DMS 273 treated with DMSO at 0.1 percent for 48 hours (cell line): ENCODE results near the gene ZC3H7A.

Source experiments
- DNase-seq: peaks from one replicate; lab custom pipeline; 2025; lab: John Stamatoyannopoulos, UW

The ZC3H7A gene

DNA sequence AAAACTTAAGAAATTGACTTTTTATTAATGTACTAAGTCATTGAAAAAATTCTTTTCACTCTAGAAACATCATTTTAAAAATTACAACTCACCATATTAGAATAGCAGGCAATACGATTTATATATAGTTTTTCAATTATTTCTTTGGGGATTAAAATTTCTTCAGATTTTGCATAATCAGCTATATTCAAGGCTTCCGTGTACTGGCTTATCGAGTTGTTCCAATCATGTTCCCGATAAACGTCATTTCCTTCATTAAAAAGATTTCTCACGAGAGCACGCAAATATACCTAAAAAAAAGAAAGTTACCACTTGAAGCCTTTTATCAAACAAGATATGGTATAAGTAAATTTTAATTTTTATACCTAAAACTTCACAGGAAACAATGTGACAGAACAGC lies 18.0 kb downstream of the ZC3H7A start:
- no peak for DNase-seq

DNA sequence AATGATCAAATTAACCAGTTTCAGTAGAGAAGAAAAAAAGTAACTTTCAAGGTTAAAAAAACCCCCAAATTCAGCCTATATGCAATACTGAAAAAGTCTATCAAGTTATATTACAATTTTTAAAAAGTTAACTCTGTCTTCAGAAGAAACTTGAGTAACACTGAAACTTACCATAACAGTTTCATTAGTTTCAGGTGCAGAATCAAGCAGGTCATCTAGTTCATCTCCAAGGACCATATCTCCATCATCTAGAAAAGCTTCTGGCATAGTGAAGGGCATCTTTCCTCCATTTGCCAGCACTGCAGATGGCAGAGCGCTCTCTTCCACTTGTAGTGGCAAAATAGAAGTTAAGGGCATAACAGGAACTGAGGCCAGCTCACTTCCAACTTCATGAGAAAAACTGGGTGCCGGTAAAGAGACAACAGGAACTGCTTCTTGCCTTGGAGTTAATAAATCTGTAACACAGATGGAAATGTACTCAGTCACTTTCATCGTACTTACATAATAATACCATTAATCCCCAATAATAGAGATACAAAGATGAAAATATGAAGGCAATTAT lies 22.9 kb downstream of the ZC3H7A start:
- no peak for DNase-seq

GRCh38 chr16:11768849-11769248 lies 28.2 kb downstream of the ZC3H7A start:
- no peak for DNase-seq

DNA sequence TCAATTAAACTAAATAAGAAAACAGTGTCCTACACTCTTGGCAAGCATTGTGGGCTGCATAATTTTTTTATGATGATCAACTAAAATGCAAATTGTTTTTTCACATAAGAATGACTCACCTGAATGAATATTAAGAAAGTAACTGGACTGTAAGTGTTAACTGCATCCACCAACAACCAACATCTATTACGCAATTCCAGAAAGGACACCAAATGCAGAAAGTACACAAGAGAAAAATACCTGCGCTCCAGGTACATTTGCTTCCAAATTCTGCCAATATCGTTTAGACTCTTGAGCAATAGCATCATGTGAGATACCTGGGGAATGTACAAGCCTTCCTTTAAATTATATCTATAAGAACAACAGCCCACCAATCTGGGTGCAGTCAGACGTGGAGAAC lies 34.6 kb downstream of the ZC3H7A start:
- no peak for DNase-seq

- DNase-seq, result no peak
These were observed 37.1 kb downstream of the ZC3H7A start for GRCh38 chr16:11759997-11760396.

- peak; percentile 72 for DNase-seq
These were observed 37.8 kb downstream of the ZC3H7A start for GRCh38 chr16:11759163-11759834.

DNA sequence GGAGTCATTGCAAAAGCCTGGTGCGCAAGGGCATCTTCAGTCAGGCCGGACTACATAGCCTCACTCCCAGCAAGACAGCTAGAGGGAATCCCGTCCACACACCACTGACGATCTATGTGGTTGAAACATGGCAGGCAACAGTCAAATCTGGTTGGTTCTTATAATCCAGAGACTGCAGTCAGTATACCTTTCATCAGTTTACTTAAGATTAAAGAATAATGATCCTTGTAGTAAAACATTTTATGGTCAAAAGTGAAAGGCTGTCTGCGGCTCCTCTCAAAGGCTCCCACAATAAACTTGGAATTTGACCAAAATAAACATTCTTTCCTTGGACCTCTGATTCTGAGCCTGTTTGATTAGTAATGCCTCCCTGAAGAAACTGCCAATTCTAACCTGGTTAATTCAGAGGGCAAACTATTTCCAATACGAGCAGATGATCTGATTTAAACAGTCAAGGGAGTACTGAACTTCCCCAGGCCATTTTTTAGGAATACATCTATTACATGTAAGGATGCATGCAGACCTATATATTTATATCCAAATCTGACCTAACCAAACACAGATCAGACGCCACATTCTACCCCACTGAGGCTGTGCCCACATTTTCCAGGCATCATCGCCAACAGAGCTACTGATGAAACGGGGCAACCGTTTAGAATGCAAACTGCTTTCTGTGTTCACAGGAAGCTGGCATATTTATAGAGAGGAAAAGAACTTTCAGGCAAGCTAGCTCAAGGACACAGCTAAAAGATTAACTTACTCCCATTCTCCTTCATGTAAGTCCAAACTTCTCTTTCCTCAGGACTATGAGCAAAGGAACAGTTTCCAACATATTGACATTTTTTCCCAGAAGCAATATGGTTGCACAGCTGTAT lies 39.1 kb downstream of the ZC3H7A start:
- no peak for DNase-seq

DNA sequence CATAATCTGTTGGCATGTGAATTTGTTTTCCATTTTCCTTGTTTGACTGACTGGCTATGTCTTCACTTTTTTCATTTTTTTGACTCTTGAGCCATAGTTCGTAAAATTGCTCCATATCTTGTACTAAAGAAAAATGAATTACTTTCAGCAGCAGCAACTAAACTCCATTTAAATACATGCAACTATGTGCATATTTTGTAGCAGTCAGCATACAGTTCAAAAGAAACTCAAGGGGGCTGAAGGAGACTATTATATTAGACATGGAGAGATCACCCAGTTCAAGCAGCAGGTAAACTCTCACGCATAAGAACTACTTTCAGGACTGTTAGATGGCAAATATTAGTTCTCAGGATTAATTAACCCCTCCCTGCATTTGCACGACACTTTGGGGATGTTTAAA lies 40.8 kb downstream of the ZC3H7A start:
- DNase-seq, result no peak

DNA sequence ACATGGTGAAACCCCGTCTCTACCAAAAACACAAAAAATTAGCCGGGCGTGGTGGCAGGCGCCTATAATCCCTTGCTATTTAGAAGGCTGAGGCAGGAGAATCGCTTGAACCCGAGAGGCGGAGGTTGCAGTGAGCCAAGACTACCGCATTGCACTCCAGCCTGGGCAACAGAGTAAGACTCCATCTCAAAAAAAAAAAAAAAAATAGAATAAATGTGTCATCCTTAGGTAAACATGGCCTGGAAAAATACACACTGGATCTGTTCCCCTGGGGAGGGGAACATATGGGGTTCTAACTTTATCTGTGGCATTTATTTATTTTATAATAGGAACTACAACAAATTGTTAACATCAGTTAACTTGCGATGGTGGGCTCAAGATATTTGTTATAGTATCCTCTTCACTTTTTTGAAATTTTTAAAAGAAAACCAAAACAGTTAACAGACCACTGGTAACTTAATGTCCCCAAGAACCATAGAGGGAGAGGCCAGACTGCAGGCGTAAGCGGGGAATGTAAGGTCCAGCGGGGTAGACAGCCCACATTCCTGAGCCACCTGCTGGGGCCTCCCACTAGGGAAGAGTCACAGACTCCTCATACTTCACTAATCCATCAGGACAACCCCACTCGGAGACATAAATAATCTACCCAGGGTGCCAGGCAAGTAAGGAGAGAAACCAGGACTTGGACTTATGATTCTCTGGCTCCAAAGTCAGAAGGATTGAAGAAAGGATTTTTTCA lies 41.9 kb downstream of the ZC3H7A start:
- DNase-seq, result no peak

- no peak for DNase-seq
These were observed 44.2 kb downstream of the ZC3H7A start for GRCh38 chr16:11752856-11753255.

GRCh38 chr16:11750056-11750455 lies 47.0 kb downstream of the ZC3H7A start:
- no peak for DNase-seq

DNA sequence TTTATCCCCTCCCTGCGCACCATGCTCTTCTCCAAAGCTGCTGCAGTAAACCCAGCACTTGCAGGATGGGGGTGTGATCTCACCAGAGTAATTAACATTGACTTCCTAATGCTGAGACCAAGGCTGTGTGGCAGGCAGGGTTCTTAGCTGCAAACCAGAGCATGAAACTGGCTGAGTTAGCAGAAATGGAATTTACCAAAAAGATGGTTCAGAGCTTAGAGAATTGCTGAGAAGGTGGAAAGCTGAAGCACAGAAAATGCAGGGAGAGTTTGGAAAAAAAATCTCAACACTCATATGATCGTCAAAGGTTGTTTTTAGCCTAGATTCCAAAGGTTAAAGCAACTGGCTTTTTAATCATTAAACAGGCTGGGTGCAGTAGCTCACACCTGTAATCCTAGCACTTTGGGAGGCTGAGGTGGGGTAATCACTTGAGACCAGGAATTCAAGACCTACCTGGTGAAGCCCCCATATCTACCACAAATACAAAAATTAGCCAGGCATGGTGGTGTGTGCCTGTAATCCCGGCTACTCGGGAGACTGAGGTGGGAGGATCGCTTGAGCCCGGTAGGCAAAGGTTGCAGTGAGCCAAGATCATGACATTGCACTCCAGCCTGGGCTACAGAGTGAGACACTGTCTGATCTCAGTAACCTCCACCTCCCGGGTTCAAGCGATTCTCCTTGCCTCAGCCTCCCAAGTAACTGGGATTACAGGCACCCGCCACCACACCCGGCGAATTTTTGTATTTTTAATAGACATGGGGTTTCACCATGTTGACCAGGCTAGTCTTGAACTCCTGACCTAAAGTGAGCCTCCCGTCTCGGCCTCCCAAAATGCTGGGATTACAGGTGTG lies 48.4 kb downstream of the ZC3H7A start:
- DNase-seq, result no peak

DNA sequence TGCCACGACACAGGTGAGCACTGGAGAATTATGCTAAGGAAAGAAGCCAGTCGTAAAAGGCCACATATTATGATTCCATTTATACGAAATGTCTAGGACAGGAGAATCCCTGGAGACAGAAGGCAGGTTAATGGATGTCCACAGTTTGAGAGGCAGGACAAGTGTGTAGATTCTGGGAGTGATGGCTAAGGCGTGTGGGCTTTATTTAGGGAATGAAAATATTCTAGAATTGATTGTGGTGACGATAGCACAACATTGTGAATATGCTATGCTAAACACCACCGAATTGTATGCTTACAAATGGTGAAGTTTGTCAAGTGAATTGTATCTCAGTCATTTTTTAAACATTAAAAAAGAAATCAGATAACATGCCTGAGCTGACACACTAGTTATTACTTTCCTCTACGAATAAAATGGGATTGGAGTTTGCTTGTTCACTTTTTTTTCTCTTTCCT lies 49.1 kb downstream of the ZC3H7A start:
- no peak for DNase-seq

DNA sequence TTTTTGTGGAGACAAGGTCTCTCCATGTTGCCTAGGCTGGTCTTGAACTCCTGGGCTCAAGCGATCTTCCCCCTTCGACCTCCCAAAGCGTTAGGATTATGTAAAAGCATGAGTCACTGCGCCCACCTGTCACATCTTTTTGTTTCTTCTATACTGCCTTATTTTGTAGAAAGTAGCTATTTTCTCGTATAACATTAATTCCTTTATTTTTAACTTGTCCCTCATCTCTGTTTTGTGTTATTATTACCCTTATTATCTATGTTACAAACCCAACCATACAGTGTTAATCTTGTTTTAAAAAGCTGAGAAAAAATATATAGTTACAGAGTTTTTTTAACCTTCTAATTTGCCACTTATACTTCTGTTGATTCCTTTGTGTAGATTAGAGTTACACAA lies 53.0 kb downstream of the ZC3H7A start:
- no peak for DNase-seq

DNA sequence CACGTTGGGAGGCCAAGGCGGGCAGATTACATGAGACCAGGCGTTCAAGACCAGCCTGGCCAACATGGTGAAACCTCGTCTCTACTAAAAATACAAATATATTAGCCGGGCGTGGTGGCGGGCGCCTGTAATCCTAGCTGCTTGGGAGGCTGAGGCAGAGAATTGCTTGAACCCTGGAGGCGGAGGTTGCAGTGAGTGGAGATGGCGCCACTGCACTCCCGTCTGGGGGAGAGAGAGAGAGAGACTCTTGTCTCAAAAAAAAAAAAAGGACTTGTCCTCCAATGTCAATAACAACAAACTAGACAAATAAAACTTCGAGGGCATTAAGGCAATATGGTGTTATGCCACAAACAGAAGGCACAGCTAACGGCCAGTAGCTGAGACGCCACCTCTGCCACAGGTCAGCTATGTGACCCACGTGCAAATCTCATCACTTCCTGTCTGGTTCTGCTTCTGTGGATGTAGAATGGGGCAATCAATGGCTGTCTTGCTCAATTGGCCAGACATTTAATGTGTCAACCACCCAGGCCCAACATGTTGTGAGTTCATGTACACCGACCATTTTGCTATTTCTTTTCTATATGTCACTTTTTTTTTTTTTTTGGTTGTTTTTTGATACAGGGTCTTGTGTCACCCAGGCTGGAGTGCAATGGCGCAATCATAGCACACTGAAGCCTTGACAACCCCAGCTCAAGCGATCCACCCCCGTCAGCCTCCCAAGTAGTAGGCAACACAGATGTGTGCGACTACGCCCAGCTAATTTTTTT lies 53.6 kb downstream of the ZC3H7A start:
- DNase-seq, result no peak

- peak; percentile 87 for DNase-seq
These were observed 54.3 kb downstream of the ZC3H7A start, which contains the start of gene TXNDC11 for GRCh38 chr16:11742536-11743307. TXNDC11 (minus strand) TSS chr16:11742857; CDS start chr16:11742730, 127 bp downstream.

DNA sequence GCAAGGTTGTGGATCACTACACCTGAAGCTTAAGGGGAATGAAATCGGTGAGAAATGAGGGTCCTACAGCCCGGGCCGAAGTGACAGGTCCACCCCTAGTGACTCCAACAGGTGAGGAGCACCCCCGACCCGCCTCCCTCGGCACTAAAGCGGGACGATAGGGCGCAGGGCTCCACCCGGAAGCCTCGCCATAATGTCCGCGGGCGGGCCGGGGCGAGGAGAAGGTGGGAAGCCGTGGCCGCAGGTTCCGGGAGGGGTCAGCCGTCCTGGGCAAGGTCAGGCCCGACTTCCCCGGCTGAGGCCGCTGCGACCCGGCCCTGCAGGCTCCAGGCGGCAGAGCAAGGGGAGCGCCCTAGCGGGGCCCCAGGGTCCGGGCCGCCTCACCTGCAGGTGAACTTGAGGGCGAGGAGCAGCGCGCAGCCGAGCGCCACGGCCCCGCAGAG lies 54.9 kb downstream of the ZC3H7A start:
- DNase-seq, result no peak

DNA sequence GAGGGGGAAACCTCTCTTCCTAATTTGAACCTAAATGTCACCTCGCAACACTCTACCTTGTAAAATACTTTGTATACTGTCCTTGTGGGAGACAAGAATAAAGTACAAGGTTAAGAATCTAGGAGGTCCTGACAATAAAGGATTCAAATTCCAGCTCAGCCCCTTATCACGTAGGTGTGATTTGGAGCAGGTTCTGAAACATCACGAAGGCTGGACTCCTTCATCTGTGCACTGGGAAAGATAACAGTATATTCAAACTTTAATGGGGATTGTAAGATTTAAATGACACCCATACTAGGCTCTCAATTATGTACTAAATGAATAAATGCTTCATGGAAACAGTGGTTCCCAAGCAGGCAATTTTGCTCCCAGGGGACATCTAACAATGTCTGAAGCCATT lies 56.5 kb downstream of the ZC3H7A start:
- no peak for DNase-seq

GRCh38 chr16:11738742-11739544 lies 58.1 kb downstream of the ZC3H7A start:
- no peak for DNase-seq
